AG04450 (cell line): ENCODE results near the gene PRX. TPM values are rescaled to one million over a fixed set of nuclear protein-coding genes. Genes with fewer than 3 reads are reported as not detected.
"Not testable (repeated sequence)": the region's sequence is repeated elsewhere in the genome, so short reads cannot be mapped to it uniquely, and the experiment has no call there.

ENCODE experiments used
- CTCF ChIA-PET: fragments of 300-600, 350-600 bp; formaldehyde crosslinking; extraction: SDS; loops from one replicate; lab custom pipeline; 2022; ENCODE audit warnings: antibody characterized with exemption, inconsistent platforms; lab: Charles Lee
- POLR2A ChIA-PET: fragments of 350-600 bp; formaldehyde crosslinking; extraction: SDS; loops from one replicate; lab custom pipeline; 2021; ENCODE audit warnings: antibody characterized with exemption, inconsistent platforms; lab: Yijun Ruan, JAX
- DNase-seq: peaks from one replicate; pipeline ENCODE4 v3.0.0-alpha.2; 2011; ENCODE audit warnings: low read depth, low spot score
- H3K27ac ChIP-seq: one replicate; pipeline ENCODE4 v1.5.1; 2012; ENCODE audit warnings: low read depth, low read length, control low read depth
- H3K27me3 ChIP-seq: one replicate; pipeline ENCODE4 v1.6.0; 2012; ENCODE audit warnings: low read length; ENCODE audit not compliant: control insufficient read depth, insufficient read depth
- H3K4me3 ChIP-seq: 2 replicates; pipeline ENCODE4 v1.5.1; 2011; ENCODE audit warnings: mild to moderate bottlenecking, low read depth, low read length, control low read depth
- H3K9me3 ChIP-seq: 2 replicates; pipeline ENCODE4 v1.5.1; 2012; ENCODE audit warnings: low read length; ENCODE audit not compliant: control insufficient read depth, insufficient read depth
- polyA plus RNA-seq: library from polyadenylated mRNA; depleted of rRNA; stranded (reverse); fragments of >200 nt; gene quantifications from 2 replicates; pipeline ENCODE4 v1.2.3, GENCODE V29; 2011
- TF ChIP-seq, protein P1 (sequence below): IDR thresholded peaks from 2 replicates; pipeline ENCODE4 v1.5.1; 2011; ENCODE audit warnings: low read depth, low read length, control low read depth, inconsistent platforms

PRX gene
- polyA plus RNA-seq, 1 experiment, result 1.8 TPM

DNA sequence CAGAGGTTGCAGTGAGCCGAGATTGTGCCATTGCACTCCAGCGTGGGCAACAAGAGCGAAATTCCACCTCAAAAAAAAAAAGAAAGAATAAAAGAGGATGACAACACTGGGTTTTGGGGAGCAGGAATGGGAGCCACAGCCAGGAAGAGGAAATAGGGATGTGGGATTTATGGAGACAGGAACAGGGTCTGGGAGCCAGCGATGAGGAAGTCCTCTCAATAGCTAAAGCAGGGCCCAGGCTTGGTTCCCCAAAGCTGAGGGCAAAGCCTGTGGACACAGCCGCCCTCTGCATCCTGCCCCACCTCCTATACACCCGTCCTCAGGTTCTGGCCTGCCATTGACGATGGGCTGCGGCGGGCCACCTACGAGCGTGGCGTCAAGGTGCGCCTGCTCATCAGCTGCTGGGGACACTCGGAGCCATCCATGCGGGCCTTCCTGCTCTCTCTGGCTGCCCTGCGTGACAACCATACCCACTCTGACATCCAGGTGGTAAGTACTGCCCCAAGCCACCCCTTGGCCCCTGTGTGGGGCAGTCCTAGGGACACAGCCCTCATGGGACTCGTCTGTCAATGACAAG, 36.8 kb downstream of the PRX start:
- POLR2A ChIA-PET, result no interaction called here
- H3K4me3 ChIP-seq, result no peak overlapping the region
- no peak overlapping the region for H3K27ac ChIP-seq
- CTCF ChIA-PET, result no interaction called here
- DNase-seq, result no peak
- TF ChIP-seq, protein P1, sequence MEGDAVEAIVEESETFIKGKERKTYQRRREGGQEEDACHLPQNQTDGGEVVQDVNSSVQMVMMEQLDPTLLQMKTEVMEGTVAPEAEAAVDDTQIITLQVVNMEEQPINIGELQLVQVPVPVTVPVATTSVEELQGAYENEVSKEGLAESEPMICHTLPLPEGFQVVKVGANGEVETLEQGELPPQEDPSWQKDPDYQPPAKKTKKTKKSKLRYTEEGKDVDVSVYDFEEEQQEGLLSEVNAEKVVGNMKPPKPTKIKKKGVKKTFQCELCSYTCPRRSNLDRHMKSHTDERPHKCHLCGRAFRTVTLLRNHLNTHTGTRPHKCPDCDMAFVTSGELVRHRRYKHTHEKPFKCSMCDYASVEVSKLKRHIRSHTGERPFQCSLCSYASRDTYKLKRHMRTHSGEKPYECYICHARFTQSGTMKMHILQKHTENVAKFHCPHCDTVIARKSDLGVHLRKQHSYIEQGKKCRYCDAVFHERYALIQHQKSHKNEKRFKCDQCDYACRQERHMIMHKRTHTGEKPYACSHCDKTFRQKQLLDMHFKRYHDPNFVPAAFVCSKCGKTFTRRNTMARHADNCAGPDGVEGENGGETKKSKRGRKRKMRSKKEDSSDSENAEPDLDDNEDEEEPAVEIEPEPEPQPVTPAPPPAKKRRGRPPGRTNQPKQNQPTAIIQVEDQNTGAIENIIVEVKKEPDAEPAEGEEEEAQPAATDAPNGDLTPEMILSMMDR, result no peak
- H3K27me3 ChIP-seq, result no peaks in the 10 kb centered on the region
- no peaks in the 10 kb centered on the region for H3K9me3 ChIP-seq

DNA sequence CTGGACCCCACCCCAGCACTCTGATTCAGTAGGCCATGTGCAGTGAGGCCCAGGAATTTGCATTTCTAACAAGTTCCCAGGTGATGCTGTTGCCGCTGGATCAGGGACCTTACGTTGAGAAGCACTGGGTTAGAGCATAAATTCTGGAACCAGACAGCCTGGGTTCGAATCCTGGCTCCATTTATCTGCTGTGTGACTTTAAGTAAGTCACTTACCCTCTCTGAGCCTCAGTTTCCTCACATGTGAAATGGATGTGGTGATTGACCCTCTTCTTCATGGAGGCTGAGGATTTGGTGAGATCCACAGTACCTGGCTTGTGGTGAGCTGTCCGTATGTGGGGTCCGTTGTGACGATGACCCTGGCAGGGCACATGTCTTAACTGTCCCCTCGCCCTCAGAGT, 39.1 kb downstream of the PRX start:
- Histone ChIP-seq H3K27me3 (no peaks in the 10 kb centered on the region), H3K9me3 (no peaks in the 10 kb centered on the region), H3K27ac (no peak overlapping the region), H3K4me3 (no peak overlapping the region)
- ChIA-PET CTCF (no interaction called here), POLR2A (no interaction called here)
- TF ChIP-seq, protein P1, result no peak
- DNase-seq, result no peak

DNA sequence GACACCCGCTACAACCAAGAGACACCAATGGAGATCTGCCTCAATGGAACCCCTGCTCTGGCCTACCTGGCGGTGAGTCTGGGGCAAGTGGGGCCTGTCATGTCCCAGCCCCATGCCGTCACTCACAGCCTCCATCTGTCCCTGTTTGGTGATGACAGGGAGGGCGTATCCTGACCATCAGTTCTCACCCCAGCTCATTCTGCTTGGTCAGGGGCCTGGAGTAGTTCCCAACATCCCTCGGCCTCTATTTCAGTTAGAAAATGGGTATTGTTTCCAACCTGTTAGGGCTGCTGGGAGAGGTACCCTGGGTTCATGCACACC, 41.4 kb downstream of the PRX start:
- TF ChIP-seq, protein P1, result no peak
- H3K4me3 ChIP-seq, result no peak overlapping the region
- CTCF ChIA-PET, result interaction anchor here (1.1 to 1.4 kb wide), 2 partner anchors 10 to 231 kb away, joined by 3 read pairs; no protein-coding TSS in a partner anchor
- no peak for DNase-seq
- no peaks in the 10 kb centered on the region for H3K27me3 ChIP-seq
- no peak overlapping the region for H3K27ac ChIP-seq
- H3K9me3 ChIP-seq, result no peaks in the 10 kb centered on the region
- POLR2A ChIA-PET, result interaction anchor here (1.1 kb wide), 1 partner anchor 49 kb away, joined by 3 read pairs; no protein-coding TSS in a partner anchor

DNA sequence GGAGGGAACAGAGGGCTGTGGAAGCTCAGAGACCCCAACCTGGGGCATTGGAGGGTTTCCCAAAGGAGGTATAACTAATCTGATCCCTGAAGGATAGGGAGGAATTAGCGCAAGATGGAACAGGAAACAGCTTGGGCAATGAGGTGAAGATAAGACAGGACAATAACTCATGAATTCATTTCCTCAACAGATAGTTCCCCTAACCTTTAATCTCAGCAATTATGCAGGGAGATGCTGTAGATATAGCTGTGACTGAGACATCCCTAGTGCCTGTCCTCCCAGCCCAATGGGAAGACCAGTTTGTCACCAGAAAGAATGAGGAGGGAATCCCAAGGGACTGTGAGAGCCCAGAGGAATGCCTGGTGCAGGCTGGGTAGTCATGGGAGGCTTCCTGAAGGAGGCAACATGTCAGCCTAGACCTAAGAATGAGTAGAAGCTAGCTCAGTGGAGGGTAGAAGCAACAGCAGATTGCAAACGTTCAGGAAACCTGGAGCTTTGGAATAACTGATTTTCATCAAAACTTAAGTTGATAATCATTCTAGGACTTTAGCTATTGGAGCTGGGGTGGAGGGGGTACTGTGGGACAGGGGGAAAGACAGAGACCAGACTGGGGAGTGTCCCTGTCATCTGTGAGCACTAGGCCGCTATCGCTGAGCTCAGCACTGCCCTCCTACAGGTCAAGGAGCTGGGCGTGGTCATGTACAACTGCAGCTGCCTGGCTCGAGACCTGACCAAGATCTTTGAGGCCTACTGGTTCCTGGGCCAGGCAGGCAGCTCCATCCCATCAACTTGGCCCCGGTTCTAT, 42.0 kb downstream of the PRX start:
- DNase-seq, result no peak
- Histone ChIP-seq H3K27ac (no peak overlapping the region), H3K27me3 (no peaks in the 10 kb centered on the region), H3K4me3 (no peak overlapping the region), H3K9me3 (no peaks in the 10 kb centered on the region)
- POLR2A ChIA-PET, result interaction anchor here (0.9 to 1.1 kb wide), 2 partner anchors 13 to 49 kb away, joined by 3 to 4 read pairs; no protein-coding TSS in a partner anchor
- CTCF ChIA-PET, result interaction anchor here (1.1 to 1.4 kb wide), 2 partner anchors 11 to 231 kb away, joined by 3 read pairs; no protein-coding TSS in a partner anchor
- TF ChIP-seq, protein P1, result no peak

DNA sequence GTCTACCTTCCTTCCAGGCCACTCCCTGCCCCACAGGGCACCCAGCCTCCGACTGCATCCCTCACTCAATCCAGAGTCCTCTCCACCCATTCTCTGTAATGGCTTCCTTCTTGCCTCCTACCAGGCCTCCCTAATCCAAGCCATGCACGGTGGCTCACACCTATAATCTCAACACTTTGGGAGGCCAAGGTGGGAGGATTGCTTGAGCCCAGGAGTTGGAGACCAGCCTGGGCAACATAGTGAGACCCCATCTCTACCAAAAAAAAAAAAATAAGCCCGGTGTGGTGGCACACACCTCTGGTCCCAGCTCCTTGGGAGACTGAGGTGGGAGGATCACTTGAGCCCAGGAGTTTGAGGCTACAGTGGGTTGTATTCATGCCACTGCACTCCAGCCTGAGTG, 42.9 kb downstream of the PRX start:
- CTCF ChIA-PET, DNase-seq, H3K9me3 ChIP-seq, H3K27ac ChIP-seq, H3K27me3 ChIP-seq, H3K4me3 ChIP-seq, POLR2A ChIA-PET: not testable (repeated sequence)
